ENCODE results near the gene OSM. TPM values are rescaled to one million over a fixed set of nuclear protein-coding genes. Genes with fewer than 3 reads are reported as not detected.

The OSM gene
- total RNA-seq, 3 donors from 2014 or later, result 0.41 to 1.0 TPM; not detected in 1

- DNase-seq (no peak), ATAC-seq (no peak)
- Histone ChIP-seq H3K36me3 (ENCODE audit: low read depth) (no peaks in the 10 kb centered on the region), H3K4me1 (ENCODE audit: low read depth) (peaks cover 34% of the 10 kb centered on the region), H3K4me3 (no peak overlapping the region), H3K9me3 (no peaks in the 10 kb centered on the region)
- TF ChIP-seq CTCF (IDR thresholded peaks at IDR 0.05), result no peak
- intact Hi-C loops (cut with DNase I, micrococcal nuclease), result no loop called here
These were observed 22.0 kb downstream of the OSM start for GRCh38 chr22:30244641-30245040.

- no peak for DNase-seq
- H3K36me3 ChIP-seq (ENCODE audit: low read depth), result no peaks in the 10 kb centered on the region
- H3K4me1 ChIP-seq (ENCODE audit: low read depth), result peaks cover 30% of the 10 kb centered on the region
- no peak overlapping the region for H3K4me3 ChIP-seq
- intact Hi-C loops (cut with DNase I, micrococcal nuclease), result no loop called here
- TF ChIP-seq CTCF (IDR thresholded peaks at IDR 0.05), result no peak
- H3K9me3 ChIP-seq, result no peaks in the 10 kb centered on the region
- ATAC-seq, result no peak
These were observed 22.6 kb downstream of the OSM start for GRCh38 chr22:30244066-30244465.

- Histone ChIP-seq H3K36me3 (ENCODE audit: low read depth) (no peaks in the 10 kb centered on the region), H3K9me3 (no peaks in the 10 kb centered on the region), H3K4me3 (no peak overlapping the region), H3K4me1 (ENCODE audit: low read depth) (peaks cover 29% of the 10 kb centered on the region)
- no peak for TF ChIP-seq CTCF (IDR thresholded peaks at IDR 0.05)
- ATAC-seq (no peak), DNase-seq (peak in 1 of 3 donors; percentile 48)
- intact Hi-C loops (cut with DNase I, micrococcal nuclease), result no loop called here
These were observed 23.0 kb downstream of the OSM start for GRCh38 chr22:30243661-30244060.

- peaks cover 13% of the 10 kb centered on the region for H3K4me1 ChIP-seq (ENCODE audit: low read depth)
- intact Hi-C loops (cut with DNase I, micrococcal nuclease), result no loop called here
- no peaks in the 10 kb centered on the region for H3K36me3 ChIP-seq (ENCODE audit: low read depth)
- H3K4me3 ChIP-seq, result no peak overlapping the region
- ATAC-seq, result no peak
- no peak for DNase-seq
- no peaks in the 10 kb centered on the region for H3K9me3 ChIP-seq
- no peak for TF ChIP-seq CTCF (IDR thresholded peaks at IDR 0.05)
These were observed 24.9 kb downstream of the OSM start for GRCh38 chr22:30241576-30242371.

GRCh38 chr22:30240541-30241417, 25.9 kb downstream of the OSM start:
- Histone ChIP-seq H3K4me1 (ENCODE audit: low read depth) (peaks cover 9% of the 10 kb centered on the region), H3K9me3 (no peaks in the 10 kb centered on the region), H3K36me3 (ENCODE audit: low read depth) (no peaks in the 10 kb centered on the region), H3K4me3 (no peak overlapping the region)
- no peak for TF ChIP-seq CTCF (IDR thresholded peaks at IDR 0.05)
- intact Hi-C loops (cut with DNase I, micrococcal nuclease), result no loop called here
- ATAC-seq (no peak), DNase-seq (no peak)
